AG20443 (cell line): ENCODE measurements around the gene AMN.

ENCODE experiments used
- DNase-seq: peaks from one replicate; pipeline ENCODE4 v3.0.0; 2012; ENCODE audit warnings: low spot score, mixed read lengths

The AMN gene

GRCh38 chr14:102928412-102929240, 6.2 kb downstream of the AMN start:
- peak; percentile 63 for DNase-seq

GRCh38 chr14:102929241-102930137, 7.0 kb downstream of the AMN start:
- peak; percentile 47 for DNase-seq

- peak; percentile 52 for DNase-seq
These were observed 7.8 kb downstream of the AMN start for GRCh38 chr14:102930138-102930752.

GRCh38 chr14:102930753-102931579, 8.5 kb downstream of the AMN start:
- DNase-seq, result no peak

GRCh38 chr14:102931580-102932285, 9.3 kb downstream of the AMN start:
- no peak for DNase-seq

GRCh38 chr14:102932484-102933248, 10.2 kb downstream of the AMN start:
- DNase-seq, result no peak

- no peak for DNase-seq
These were observed 11.3 kb downstream of the AMN start for GRCh38 chr14:102933618-102934231.

- no peak for DNase-seq
These were observed 13.3 kb downstream of the AMN start for GRCh38 chr14:102935756-102936155.

- DNase-seq, result no peak
These were observed 15.1 kb downstream of the AMN start for GRCh38 chr14:102937331-102938175.

- no peak for DNase-seq
These were observed 15.7 kb downstream of the AMN start for GRCh38 chr14:102938191-102938590.

GRCh38 chr14:102939329-102939728, 16.9 kb downstream of the AMN start:
- no peak for DNase-seq

- DNase-seq, result no peak
These were observed 17.5 kb downstream of the AMN start for GRCh38 chr14:102939820-102940561.

GRCh38 chr14:102940729-102941362, 18.4 kb downstream of the AMN start:
- DNase-seq, result no peak

- no peak for DNase-seq
These were observed 19.1 kb downstream of the AMN start for GRCh38 chr14:102941419-102942011.

GRCh38 chr14:102942069-102942468, 19.6 kb downstream of the AMN start:
- no peak for DNase-seq

GRCh38 chr14:102943454-102943853, 21.0 kb downstream of the AMN start:
- DNase-seq, result no peak

GRCh38 chr14:102943979-102944378, 21.5 kb downstream of the AMN start:
- DNase-seq, result no peak
